ENCODE results near the gene MTERF2. TPM values are rescaled to one million over a fixed set of nuclear protein-coding genes. Genes with fewer than 3 reads are reported as not detected.

Gene MTERF2
- polyA plus RNA-seq, 2 donors: 5.8 to 15.0 TPM

DNA sequence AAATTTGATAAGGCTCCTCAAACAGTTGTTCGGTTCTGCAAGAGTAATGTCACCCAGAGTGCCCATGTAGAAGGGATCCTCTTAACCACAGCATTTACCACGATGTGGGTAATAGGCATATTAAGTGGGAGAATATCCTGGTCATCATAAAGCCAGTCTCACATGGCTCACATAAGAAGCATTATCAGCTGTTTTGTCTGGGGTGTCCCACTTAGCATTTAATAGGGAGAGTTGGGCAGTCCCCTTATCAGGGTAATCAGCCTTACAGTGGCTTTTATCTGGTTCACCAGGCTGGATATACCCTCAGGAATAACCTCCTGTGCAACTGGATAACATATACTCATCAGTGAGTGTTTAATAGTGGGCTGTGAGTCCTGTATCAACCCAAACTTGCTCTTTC lies 44.2 kb downstream of the MTERF2 start:
- H3K27me3 ChIP-seq (ENCODE audit: control insufficient read depth in 1 of 2, insufficient read depth in 2 of 2, low read length in 2 of 2): no peaks in the 10 kb centered on the region
- no peak overlapping the region for H3K4me3 ChIP-seq (ENCODE audit: low read depth in 1 of 2, low read length in 2 of 2)
- no peaks in the 10 kb centered on the region for H3K9me3 ChIP-seq (ENCODE audit: control insufficient read depth in 2 of 2, insufficient read depth in 1 of 2, low read depth in 1 of 2, low read length in 1 of 2)
- H3K36me3 ChIP-seq (ENCODE audit: control insufficient read depth in 2 of 2, insufficient read depth in 2 of 2, low read length in 1 of 2): no peaks in the 10 kb centered on the region
- H3K4me1 ChIP-seq (ENCODE audit: control insufficient read depth in 2 of 2, insufficient read depth in 2 of 2, low read length in 1 of 2): no peaks in the 10 kb centered on the region
- no peak overlapping the region for H3K27ac ChIP-seq (ENCODE audit: low read depth in 2 of 2, low read length in 1 of 2)
- 89 to 94% methylated on average over 2 of the region's 2 CpGs for WGBS, 2 donors

DNA sequence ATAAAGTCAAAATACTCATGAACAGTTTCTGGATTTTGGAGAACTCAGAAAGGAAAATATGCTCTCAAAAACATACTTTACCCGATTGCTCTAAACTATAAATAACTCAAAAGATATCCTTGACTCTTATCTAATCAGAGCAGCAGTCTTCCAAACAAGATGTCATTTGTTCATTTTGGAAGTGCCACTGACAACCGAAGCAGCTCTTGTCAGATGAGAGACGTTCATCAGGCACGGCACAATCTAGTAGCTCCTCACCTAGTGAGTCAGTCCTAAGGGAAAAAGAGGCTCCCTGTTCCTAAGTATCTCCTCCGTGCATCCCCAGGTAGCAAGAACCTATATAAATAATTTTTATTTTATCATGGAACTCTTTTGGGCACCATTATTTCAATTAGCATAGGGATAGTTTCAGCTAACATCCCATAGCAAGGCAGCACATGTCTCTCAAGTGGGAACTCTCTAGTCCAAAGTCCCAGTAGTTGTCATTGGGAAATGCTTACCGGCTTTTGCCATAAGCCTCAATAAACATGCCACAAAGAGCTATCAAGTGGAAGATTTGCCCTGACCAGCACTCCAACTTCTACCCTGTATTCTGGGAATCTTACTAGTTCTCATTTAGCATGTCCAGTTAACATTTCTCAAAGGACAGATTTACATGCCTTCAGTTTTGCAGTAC lies 45.3 kb downstream of the MTERF2 start:
- Histone ChIP-seq H3K4me1 (ENCODE audit: control insufficient read depth in 2 of 2, insufficient read depth in 2 of 2, low read length in 1 of 2) (no peaks in the 10 kb centered on the region), H3K27ac (ENCODE audit: low read depth in 2 of 2, low read length in 1 of 2) (no peak overlapping the region), H3K4me3 (ENCODE audit: low read depth in 1 of 2, low read length in 2 of 2) (no peak overlapping the region), H3K27me3 (ENCODE audit: control insufficient read depth in 1 of 2, insufficient read depth in 2 of 2, low read length in 2 of 2) (no peaks in the 10 kb centered on the region), H3K36me3 (ENCODE audit: control insufficient read depth in 2 of 2, insufficient read depth in 2 of 2, low read length in 1 of 2) (no peaks in the 10 kb centered on the region), H3K9me3 (ENCODE audit: control insufficient read depth in 2 of 2, insufficient read depth in 1 of 2, low read depth in 1 of 2, low read length in 1 of 2) (no peaks in the 10 kb centered on the region)
- WGBS, 2 donors: 66 to 75% methylated on average over 6 of the region's 6 CpGs

GRCh38 chr12:106934277-106934676 lies 52.7 kb downstream of the MTERF2 start:
- no peaks in the 10 kb centered on the region for H3K36me3 ChIP-seq (ENCODE audit: control insufficient read depth in 2 of 2, insufficient read depth in 2 of 2, low read length in 1 of 2)
- WGBS, 2 donors: 83 to 87% methylated on average over 3 of the region's 3 CpGs
- H3K4me3 ChIP-seq (ENCODE audit: low read depth in 1 of 2, low read length in 2 of 2): no peak overlapping the region
- H3K27me3 ChIP-seq (ENCODE audit: control insufficient read depth in 1 of 2, insufficient read depth in 2 of 2, low read length in 2 of 2): peaks cover 0 to 2% of the 10 kb centered on the region in 2 donors
- H3K9me3 ChIP-seq (ENCODE audit: control insufficient read depth in 2 of 2, insufficient read depth in 1 of 2, low read depth in 1 of 2, low read length in 1 of 2): no peaks in the 10 kb centered on the region
- no peaks in the 10 kb centered on the region for H3K4me1 ChIP-seq (ENCODE audit: control insufficient read depth in 2 of 2, insufficient read depth in 2 of 2, low read length in 1 of 2)
- no peak overlapping the region for H3K27ac ChIP-seq (ENCODE audit: low read depth in 2 of 2, low read length in 1 of 2)

Other genes starting within 250 kb of the MTERF2 start
- 1 to 10 TPM; 1.2 to 1.5 TPM for gene RIC8B, start 212.5 kb downstream of the MTERF2 start, polyA plus RNA-seq
- 1 to 10 TPM; 2.8 to 4.4 TPM for gene TMEM263, start 31.2 kb downstream of the MTERF2 start, polyA plus RNA-seq
- gene CRY1, start 106.4 kb upstream of the MTERF2 start, polyA plus RNA-seq: 1 to 10 TPM; 4.1 to 4.8 TPM